Thyroid gland (tissue), 4 donors: Measurements from ENCODE around the gene RFX8. TPM values are rescaled to one million over a fixed set of nuclear protein-coding genes. Genes with fewer than 3 reads are reported as not detected.
"Not testable (repeated sequence)": the region's sequence is repeated elsewhere in the genome, so short reads cannot be mapped to it uniquely, and the experiment has no call there.

ENCODE experiments used
- DNase-seq, 2 donors: peaks; one replicate each; pipeline ENCODE4 v3.0.0-alpha.2; 2019
- H3K27ac ChIP-seq, 3 donors: fragments of 200-600 bp; sonication (generic); 1 replicate in 2 of 3; 2 replicates in 1 of 3; pipeline ENCODE4 v1.5.1; 2016 to 2019; ENCODE audit warnings: mild to moderate bottlenecking in 1 of 3, moderate library complexity in 1 of 3
- H3K27me3 ChIP-seq: fragments of 200-600 bp; sonication (generic); one replicate; pipeline ENCODE4 v1.5.1; 2019
- H3K36me3 ChIP-seq, 2 donors: fragments of 200-600 bp; sonication (generic); one replicate each; pipeline ENCODE4 v1.5.1; 2016 to 2019
- H3K4me1 ChIP-seq, 2 donors: fragments of 200-600 bp; sonication (generic); one replicate each; pipeline ENCODE4 v1.5.1; 2017 to 2019
- H3K4me3 ChIP-seq, 3 donors: fragments of 200-600 bp; sonication (generic); replicated peaks in 1 of 3; 1 replicate in 2 of 3; 2 replicates in 1 of 3; pipeline ENCODE4 v1.5.1; 2016; ENCODE audit warnings: mild to moderate bottlenecking in 1 of 3
- H3K9me3 ChIP-seq: fragments of 200-600 bp; sonication (generic); one replicate; pipeline ENCODE4 v1.5.1; 2017
- POLR2A ChIP-seq, 2 donors: fragments of 450-650 bp; IDR thresholded peaks; one replicate each; pipeline ENCODE4 v1.6.1; 2017; ENCODE audit warnings: antibody characterized with exemption in 2 of 2, mild to moderate bottlenecking in 2 of 2, moderate library complexity in 1 of 2
- WGBS, 2 donors: methylation state at CpG; one replicate each; pipeline ENCODE4 v1.1.5; 2017; 5-methylcytosine and 5-hydroxymethylcytosine counted together
- intact Hi-C: fragments of 100-400 bp; cut with DNase I; formaldehyde crosslinking; loops from one replicate; pipeline ENCODE4 v1.15.1; 2023
- total RNA-seq, 4 donors: library from RNA; depleted of rRNA; stranded (reverse); fragments of >200 nt; gene quantifications; one replicate each; pipeline ENCODE4 v1.2.3, GENCODE V29; 2016
- TF ChIP-seq, protein P1 (sequence below), 6 experiments: fragments of 200-600 bp in 3 of 6; fragments of 450-650 bp in 3 of 6; sonication (generic) in 3 of 6; IDR thresholded peaks; one replicate each; pipeline ENCODE4 v1.5.1; 2016 to 2019; ENCODE audit warnings: antibody characterized with exemption in 6 of 6, mild to moderate bottlenecking in 2 of 6, inconsistent platforms in 1 of 6, moderate library complexity in 1 of 6

The RFX8 gene
- total RNA-seq, 4 donors from 2014 or later, result 1.9 TPM; not detected in 3

DNA sequence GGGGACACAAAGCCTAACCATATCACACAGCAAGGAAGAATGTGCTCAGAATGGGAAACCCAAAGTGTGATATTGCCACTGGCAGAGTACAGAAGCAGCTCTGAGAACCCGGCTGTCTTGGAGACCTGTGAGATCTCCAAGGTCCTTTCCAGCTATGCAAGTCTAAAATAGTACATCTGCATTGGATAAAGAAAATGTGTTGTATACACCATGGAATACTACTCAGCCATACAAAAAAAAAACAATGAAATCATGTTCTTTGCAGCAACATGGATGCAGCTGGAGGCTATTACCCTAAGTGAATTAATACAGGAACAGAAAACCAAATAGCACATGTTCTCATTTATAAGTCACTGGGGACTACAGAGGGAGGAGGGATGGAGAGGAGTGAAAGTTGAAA is 36.5 kb upstream of the RFX8 start:
- intact Hi-C loops, result no loop called here
- no peak for TF ChIP-seq POLR2A (IDR thresholded peaks at IDR 0.05)
- TF ChIP-seq, protein P1, sequence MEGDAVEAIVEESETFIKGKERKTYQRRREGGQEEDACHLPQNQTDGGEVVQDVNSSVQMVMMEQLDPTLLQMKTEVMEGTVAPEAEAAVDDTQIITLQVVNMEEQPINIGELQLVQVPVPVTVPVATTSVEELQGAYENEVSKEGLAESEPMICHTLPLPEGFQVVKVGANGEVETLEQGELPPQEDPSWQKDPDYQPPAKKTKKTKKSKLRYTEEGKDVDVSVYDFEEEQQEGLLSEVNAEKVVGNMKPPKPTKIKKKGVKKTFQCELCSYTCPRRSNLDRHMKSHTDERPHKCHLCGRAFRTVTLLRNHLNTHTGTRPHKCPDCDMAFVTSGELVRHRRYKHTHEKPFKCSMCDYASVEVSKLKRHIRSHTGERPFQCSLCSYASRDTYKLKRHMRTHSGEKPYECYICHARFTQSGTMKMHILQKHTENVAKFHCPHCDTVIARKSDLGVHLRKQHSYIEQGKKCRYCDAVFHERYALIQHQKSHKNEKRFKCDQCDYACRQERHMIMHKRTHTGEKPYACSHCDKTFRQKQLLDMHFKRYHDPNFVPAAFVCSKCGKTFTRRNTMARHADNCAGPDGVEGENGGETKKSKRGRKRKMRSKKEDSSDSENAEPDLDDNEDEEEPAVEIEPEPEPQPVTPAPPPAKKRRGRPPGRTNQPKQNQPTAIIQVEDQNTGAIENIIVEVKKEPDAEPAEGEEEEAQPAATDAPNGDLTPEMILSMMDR (IDR thresholded peaks at IDR 0.05), result no peak

GRCh38 chr2:101509499-101510284 is 34.8 kb upstream of the RFX8 start:
- Histone ChIP-seq H3K36me3 (no peaks in the 10 kb centered on the region), H3K27me3 (no peaks in the 10 kb centered on the region), H3K4me3 (no peak overlapping the region), H3K4me1 (peaks cover 10 to 11% of the 10 kb centered on the region in 2 donors), H3K9me3 (no peaks in the 10 kb centered on the region), H3K27ac (no peak overlapping the region)
- DNase-seq, result peak; percentile 46 to 53
- intact Hi-C loops, result no loop called here
- TF ChIP-seq POLR2A (IDR thresholded peaks at IDR 0.05), result no peak
- TF ChIP-seq, protein P1 (IDR thresholded peaks at IDR 0.05), result no peak
- WGBS, 2 donors, result 43 to 45% methylated on average over 8 of the region's 8 CpGs

More for the DNA sequence above, 36.5 kb upstream of the RFX8 start:
- Histone ChIP-seq H3K36me3 (no peaks in the 10 kb centered on the region), H3K4me1 (peaks cover 10 to 11% of the 10 kb centered on the region in 2 donors), H3K9me3 (no peaks in the 10 kb centered on the region), H3K27me3 (no peaks in the 10 kb centered on the region), H3K27ac (no peak overlapping the region), H3K4me3 (no peak overlapping the region)
- DNase-seq, result no peak
- WGBS, 2 donors, result 92 to 94% methylated on average over 1 of the region's 1 CpG

DNA sequence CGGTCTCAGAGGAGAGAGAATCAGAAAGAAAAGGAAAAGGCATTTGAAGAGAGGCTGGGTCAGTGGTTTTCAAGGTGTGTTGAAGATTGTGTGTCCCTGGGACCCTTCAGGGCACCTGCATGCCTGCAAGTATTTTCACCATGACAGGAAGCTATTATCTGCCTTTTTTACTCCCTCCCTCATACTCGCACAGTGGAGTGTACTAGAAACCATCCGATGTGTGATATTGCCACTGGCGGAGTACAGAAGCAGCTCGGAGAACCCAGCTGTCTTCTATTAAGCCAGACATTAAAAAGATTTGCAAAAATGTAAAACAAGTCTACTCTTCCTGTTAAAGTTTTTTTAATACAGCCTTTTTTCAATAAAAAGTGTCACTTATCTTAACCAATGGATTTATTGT is 33.7 kb upstream of the RFX8 start:
- intact Hi-C loops, result no loop called here
- no peak overlapping the region for H3K27ac ChIP-seq
- peaks cover 10 to 11% of the 10 kb centered on the region in 2 donors for H3K4me1 ChIP-seq
- no peaks in the 10 kb centered on the region for H3K9me3 ChIP-seq
- TF ChIP-seq, protein P1 (IDR thresholded peaks at IDR 0.05), result no peak
- TF ChIP-seq POLR2A (IDR thresholded peaks at IDR 0.05), result no peak
- no peaks in the 10 kb centered on the region for H3K36me3 ChIP-seq
- DNase-seq, result no peak
- WGBS, 2 donors, result 59 to 75% methylated on average over 5 of the region's 5 CpGs
- H3K27me3 ChIP-seq, result no peaks in the 10 kb centered on the region
- no peak overlapping the region for H3K4me3 ChIP-seq

GRCh38 chr2:101505276-101505675 is 30.4 kb upstream of the RFX8 start:
- WGBS, 2 donors, result 94 to 96% methylated on average over 3 to 4 of the region's 4 CpGs
- H3K4me1 ChIP-seq, intact Hi-C loops, DNase-seq, H3K27ac ChIP-seq, H3K36me3 ChIP-seq, H3K27me3 ChIP-seq, H3K4me3 ChIP-seq, H3K9me3 ChIP-seq: not testable (repeated sequence)

GRCh38 chr2:101504744-101505143 is 29.8 kb upstream of the RFX8 start:
- intact Hi-C loops, H3K27me3 ChIP-seq, H3K27ac ChIP-seq, H3K36me3 ChIP-seq, H3K4me1 ChIP-seq, H3K9me3 ChIP-seq, H3K4me3 ChIP-seq, DNase-seq: not testable (repeated sequence)
- WGBS, 2 donors, result 76 to 87% methylated on average over 8 of the region's 8 CpGs

GRCh38 chr2:101502095-101502494 is 27.2 kb upstream of the RFX8 start:
- 68 to 69% methylated on average over 5 of the region's 5 CpGs for WGBS, 2 donors
- DNase-seq, result no peak
- intact Hi-C loops, result no loop called here
- H3K36me3 ChIP-seq, result no peaks in the 10 kb centered on the region
- no peak overlapping the region for H3K27ac ChIP-seq
- H3K4me1 ChIP-seq, result no peaks in the 10 kb centered on the region
- TF ChIP-seq, protein P1 (IDR thresholded peaks at IDR 0.05), result no peak
- no peak for TF ChIP-seq POLR2A (IDR thresholded peaks at IDR 0.05)
- no peaks in the 10 kb centered on the region for H3K27me3 ChIP-seq
- no peaks in the 10 kb centered on the region for H3K9me3 ChIP-seq
- no peak overlapping the region for H3K4me3 ChIP-seq
